HepG2 (cell line): Measurements from ENCODE around the gene WFDC6. TPM values are rescaled to one million over a fixed set of nuclear protein-coding genes. Genes with fewer than 3 reads are reported as not detected.

ENCODE experiments used
- ATAC-seq: fragments of 200-7000 bp; cut with Tn5 transposase; 3 replicates; pipeline ENCODE4 v1.9.1; 2020; ENCODE audit warnings: mild to moderate bottlenecking, moderate library complexity
- BruUV-seq: library from RNA; stranded (reverse); fragments of 400-500 nt; replicated peaks from 2 replicates; lab custom pipeline; 2021; lab: Mats Ljungman, UMichigan
- CTCF ChIA-PET: fragments of 300-600 bp; formaldehyde crosslinking; extraction: SDS; loops from one replicate; lab custom pipeline; 2021; ENCODE audit warnings: low total read pairs, inconsistent platforms, low intra/inter-chr PET ratio; lab: Yijun Ruan, JAX
- POLR2A ChIA-PET: fragments of 350-600 bp; sonication (Branson Sonifier 250); formaldehyde crosslinking; loops from one replicate; lab custom pipeline; 2020; ENCODE audit warnings: antibody characterized with exemption, inconsistent platforms; lab: Yijun Ruan, JAX
- DNase-seq: peaks from one replicate; pipeline ENCODE4 v3.0.0-alpha.2; 2015; ENCODE audit warnings: low spot score
- FAIRE-seq: peaks from 3 replicates; lab custom pipeline; 2011; peaks lifted over from hg19 to GRCh38; lab: Jason Lieb, UNC
- H2AFZ ChIP-seq: one replicate; pipeline ENCODE4 v1.6.1; 2011; ENCODE audit warnings: low read length, inconsistent platforms
- H3K27ac ChIP-seq: fragments of 300-600 bp; 3 replicates; pipeline ENCODE4 v1.8.0; 2011; ENCODE audit warnings: mixed run types, mild to moderate bottlenecking, mixed read lengths, low read length, inconsistent platforms; ENCODE audit not compliant: insufficient read depth; ENCODE audit errors: extremely low read length
- H3K27me3 ChIP-seq, 2 experiments: fragments of 200-600 bp in 1 of 2; 2 replicates in 1 of 2; 3 replicates in 1 of 2; pipeline versions ENCODE4 v1.6.0 to v1.8.0; 2011; ENCODE audit warnings: low read length in 2 of 2, mild to moderate bottlenecking in 2 of 2, moderate library complexity in 2 of 2, inconsistent platforms in 1 of 2; ENCODE audit not compliant: insufficient read depth in 2 of 2, control insufficient read depth in 1 of 2
- H3K36me3 ChIP-seq, 2 experiments: fragments of 200-600 bp in 1 of 2; replicated peaks in 1 of 2; 2 replicates in 1 of 2; 3 replicates in 1 of 2; pipeline versions ENCODE4 v1.5.1 to v1.8.0; 2011; ENCODE audit warnings: low read length in 2 of 2, inconsistent platforms in 1 of 2; ENCODE audit not compliant: insufficient read depth in 2 of 2, control insufficient read depth in 1 of 2
- H3K4me1 ChIP-seq: 2 replicates; pipeline ENCODE4 v1.5.1; 2012; ENCODE audit warnings: low read length, inconsistent platforms; ENCODE audit not compliant: insufficient read depth
- H3K4me2 ChIP-seq: 2 replicates; pipeline ENCODE4 v1.6.0; 2011; ENCODE audit warnings: low read depth, low read length, inconsistent platforms
- H3K4me3 ChIP-seq, 3 experiments: fragments of 200-600 bp in 1 of 3; sonication (generic), shearing (Covaris generic) in 1 of 3; replicated peaks in 1 of 3; 2 replicates each; pipeline ENCODE4 v1.5.1; 2011 to 2016; ENCODE audit warnings: low read length in 3 of 3, inconsistent platforms in 2 of 3, low read depth in 2 of 3, mild to moderate bottlenecking in 2 of 3, control low read depth in 1 of 3, mixed read lengths in 1 of 3; ENCODE audit not compliant: insufficient read depth in 1 of 3
- H3K79me2 ChIP-seq: one replicate; pipeline ENCODE4 v1.6.1; 2011; ENCODE audit warnings: low read length, inconsistent platforms; ENCODE audit not compliant: insufficient read depth
- H3K9ac ChIP-seq: 2 replicates; pipeline ENCODE4 v1.6.0; 2011; ENCODE audit warnings: mild to moderate bottlenecking, low read depth, low read length, inconsistent platforms; ENCODE audit not compliant: insufficient read depth
- H3K9me3 ChIP-seq: 2 replicates; pipeline ENCODE4 v1.5.1; 2012; ENCODE audit warnings: mild to moderate bottlenecking, low read length
- H4K20me1 ChIP-seq: 2 replicates; pipeline ENCODE4 v1.6.0; 2011; ENCODE audit warnings: inconsistent platforms, mild to moderate bottlenecking, low read length, moderate library complexity; ENCODE audit not compliant: insufficient read depth
- BCL6 ChIP-seq: IDR thresholded peaks from 2 replicates; pipeline ENCODE4 v1.6.1; 2016; ENCODE audit warnings: missing genetic modification reagents, missing compliant biosample characterization
- CBX2 ChIP-seq, 2 experiments: fragments of 200-600 bp in 1 of 2; sonication (generic); formaldehyde crosslinking in 1 of 2; IDR thresholded peaks; 2 replicates each; pipeline versions ENCODE4 v1.7.0 to v1.8.1; 2018 to 2022; ENCODE audit warnings: low read depth in 2 of 2, low read length in 1 of 2, mild to moderate bottlenecking in 1 of 2, missing genetic modification reagents in 1 of 2
- ISX ChIP-seq: sonication (generic); formaldehyde crosslinking; conservative IDR thresholded peaks from 2 replicates; pipeline ENCODE4 v1.5.0; 2020; ENCODE audit warnings: missing genetic modification reagents
- MNT ChIP-seq: fragments of 450-650 bp; IDR thresholded peaks from 2 replicates; pipeline ENCODE4 v1.6.1; 2016
- NCOA5 ChIP-seq: sonication (generic); formaldehyde crosslinking; IDR thresholded peaks from 2 replicates; pipeline ENCODE4 v1.4.0; 2020; ENCODE audit warnings: missing genetic modification reagents
- RNF219 ChIP-seq: sonication (generic); formaldehyde crosslinking; IDR thresholded peaks from 2 replicates; pipeline ENCODE4 v1.5.0; 2020; ENCODE audit warnings: mild to moderate bottlenecking, missing genetic modification reagents
- TEAD2 ChIP-seq: sonication (generic); formaldehyde crosslinking; IDR thresholded peaks from 2 replicates; pipeline ENCODE4 v1.9.0; 2021; ENCODE audit warnings: missing genetic modification reagents
- ZNF44 ChIP-seq: sonication (generic); formaldehyde crosslinking; IDR thresholded peaks from 2 replicates; pipeline ENCODE4 v1.5.1; 2020; ENCODE audit warnings: mild to moderate bottlenecking, missing genetic modification reagents
- WGBS: methylation state at CpG from one replicate; pipeline ENCODE4 v1.1.6; 2017; ENCODE audit warnings: low lambda C conversion rate; 5-methylcytosine and 5-hydroxymethylcytosine counted together
- in situ Hi-C: cut with HindIII; loops from 2 replicates; pipeline ENCODE4 v1.10.0; 2017; ENCODE audit warnings: low pct_unique_long_range_greater_than_20kb; ENCODE audit not compliant: extremely low pct_ligation_motif_present
- intact Hi-C: fragments of 100-400 bp; cut with micrococcal nuclease; formaldehyde crosslinking; loops from one replicate; pipeline ENCODE4 v1.10.0; 2022; ENCODE audit not compliant: unreplicated experiment
- polyA plus RNA-seq, 8 experiments: library from polyadenylated mRNA; depleted of rRNA in 3 of 8; stranded (reverse) in 7 of 8; unstranded in 1 of 8; fragments of >200 nt; fragmentation: Illumina TruSeq in 4 of 8; extraction: Trizol in 4 of 8; gene quantifications; 2 replicates each; pipeline versions ENCODE4 v1.2.1 to v1.2.3, GENCODE V29; 2011 to 2016; ENCODE audit warnings: low read depth in 4 of 8, missing spikeins in 1 of 8, mixed read lengths in 1 of 8; ENCODE audit not compliant: insufficient read depth in 1 of 8
- total RNA-seq, 5 experiments: library from RNA; depleted of rRNA; stranded (reverse); fragments of >200 nt; fragmentation: Illumina TruSeq; extraction: Trizol; gene quantifications; 2 replicates each; pipeline ENCODE4 v1.2.3, GENCODE V29; 2016; ENCODE audit warnings: low read depth in 1 of 5

WFDC6 gene
- total and polyA plus RNA-seq, 2 of the 13 experiments (the other 11 are each of a cell fraction or from before 2014, with no cell fraction given) = not detected

- no peak overlapping the region for H3K9ac ChIP-seq
- ChIA-PET CTCF (no interaction called here), POLR2A (no interaction called here)
- H3K4me1 ChIP-seq = no peaks in the 10 kb centered on the region
- TF ChIP-seq ISX (no peak), NCOA5 (CRISPR knock-in tag) (no peak), RNF219 (CRISPR knock-in tag) (no peak), TEAD2 (CRISPR knock-in tag) (no peak), BCL6 (CRISPR knock-in tag) (no peak), ZNF44 (CRISPR knock-in tag) (no peak)
- no peaks in the 10 kb centered on the region for H3K79me2 ChIP-seq
- intact Hi-C loops = no loop called here
- H3K9me3 ChIP-seq = no peaks in the 10 kb centered on the region
- in situ Hi-C loops = no loop called here
- no peaks in the 10 kb centered on the region for H4K20me1 ChIP-seq
- H3K4me2 ChIP-seq = no peak overlapping the region
- H3K27me3 ChIP-seq = peaks cover 7 to 37% of the 10 kb centered on the region in 2 experiments
- ATAC-seq (no peak), FAIRE-seq (no peak), DNase-seq (no peak)
- BruUV-seq = no TSS peak
- H3K36me3 ChIP-seq = no peaks in the 10 kb centered on the region
- WGBS = 5% methylated on average over 4 of the region's 4 CpGs
- H3K4me3 ChIP-seq = no peak overlapping the region
- no peak overlapping the region for H2AFZ ChIP-seq
- H3K27ac ChIP-seq = no peak overlapping the region
These were observed 53.9 kb downstream of the WFDC6 start for GRCh38 chr20:45485388-45485787.

- no peak overlapping the region for H3K9ac ChIP-seq
- peaks cover 7 to 42% of the 10 kb centered on the region in 2 experiments for H3K27me3 ChIP-seq
- ChIA-PET CTCF (no interaction called here), POLR2A (no interaction called here)
- DNase-seq = no peak
- no peaks in the 10 kb centered on the region for H3K36me3 ChIP-seq
- no peak for FAIRE-seq
- no peaks in the 10 kb centered on the region for H3K9me3 ChIP-seq
- TF ChIP-seq CBX2 (IDR thresholded peaks at IDR 0.05; ENCODE audit: low read depth, low read length) = 0 out of 2 replicates have a peak, but pooled peaks have one; percentile 10
- TF ChIP-seq CBX2 (CRISPR knock-in tag; IDR thresholded peaks at IDR 0.05; ENCODE audit: low read depth) = no peak
- TF ChIP-seq MNT = no peak
- no TSS peak for BruUV-seq
- intact Hi-C loops (no loop called here), in situ Hi-C loops (no loop called here)
- ATAC-seq = no peak
- H3K27ac ChIP-seq = no peak overlapping the region
- H3K4me3 ChIP-seq = no peak overlapping the region
- no peaks in the 10 kb centered on the region for H3K79me2 ChIP-seq
- 14% methylated on average over 6 of the region's 6 CpGs for WGBS
- peaks cover 5% of the 10 kb centered on the region; the same call in 1 of the 2 replicates for H3K4me1 ChIP-seq
- H3K4me2 ChIP-seq = no peak overlapping the region
- no peaks in the 10 kb centered on the region for H4K20me1 ChIP-seq
- no peak overlapping the region for H2AFZ ChIP-seq
These were observed 54.6 kb downstream of the WFDC6 start for GRCh38 chr20:45484676-45485075.
